NCI-H1436 treated with DMSO at 0.1 percent for 48 hours (cell line): Measurements from ENCODE around the gene PAX7.

Source experiments
- DNase-seq: peaks from one replicate; lab custom pipeline; 2025; lab: John Stamatoyannopoulos, UW

PAX7 gene

GRCh38 chr1:18641005-18641941 is 10.6 kb downstream of the PAX7 start:
- no peak for DNase-seq

- no peak for DNase-seq
These were observed 11.8 kb downstream of the PAX7 start for GRCh38 chr1:18642278-18643095.

- no peak for DNase-seq
These were observed 12.7 kb downstream of the PAX7 start for GRCh38 chr1:18643154-18644012.

GRCh38 chr1:18644013-18644399 is 13.4 kb downstream of the PAX7 start:
- no peak for DNase-seq

GRCh38 chr1:18644446-18644845 is 13.8 kb downstream of the PAX7 start:
- no peak for DNase-seq

GRCh38 chr1:18644973-18645746 is 14.5 kb downstream of the PAX7 start:
- DNase-seq: no peak

GRCh38 chr1:18645747-18646090 is 15.1 kb downstream of the PAX7 start:
- DNase-seq: no peak

GRCh38 chr1:18646091-18646785 is 15.6 kb downstream of the PAX7 start:
- no peak for DNase-seq

- DNase-seq: no peak
These were observed 16.3 kb downstream of the PAX7 start for GRCh38 chr1:18646786-18647410.

- no peak for DNase-seq
These were observed 17.1 kb downstream of the PAX7 start for GRCh38 chr1:18647681-18648214.

GRCh38 chr1:18649693-18650370 is 19.2 kb downstream of the PAX7 start:
- DNase-seq: no peak

GRCh38 chr1:18651713-18652112 is 21.1 kb downstream of the PAX7 start:
- no peak for DNase-seq

- no peak for DNase-seq
These were observed 22.1 kb downstream of the PAX7 start for GRCh38 chr1:18652791-18653190.

GRCh38 chr1:18653367-18653766 is 22.7 kb downstream of the PAX7 start:
- no peak for DNase-seq

- no peak for DNase-seq
These were observed 23.3 kb downstream of the PAX7 start for GRCh38 chr1:18653916-18654315.

GRCh38 chr1:18654599-18654998 is 24.0 kb downstream of the PAX7 start:
- no peak for DNase-seq

- DNase-seq: no peak
These were observed 27.0 kb downstream of the PAX7 start for GRCh38 chr1:18657506-18658201.

GRCh38 chr1:18658831-18659230 is 28.2 kb downstream of the PAX7 start:
- no peak for DNase-seq
